Mesenchymal stem cell (in vitro differentiated cells and primary cell): ENCODE data around the gene ABCA12.

Source experiments
- DNase-seq: peaks from one replicate; pipeline ENCODE4 v3.0.0-alpha.2; 2013
- H2AFZ ChIP-seq: one replicate; pipeline ENCODE4 v1.6.1; 2013; ENCODE audit warnings: low read depth, mild to moderate bottlenecking, control low read depth, inconsistent platforms, low read length, moderate library complexity
- H2AK5ac ChIP-seq: 2 replicates; pipeline ENCODE4 v1.6.1; 2013; ENCODE audit warnings: low read length, moderate library complexity, mild to moderate bottlenecking, inconsistent platforms; ENCODE audit not compliant: severe bottlenecking
- H2BK120ac ChIP-seq: one replicate; pipeline ENCODE4 v1.6.1; 2013; ENCODE audit warnings: low read depth, mild to moderate bottlenecking, inconsistent platforms, low read length, moderate library complexity
- H2BK12ac ChIP-seq, 2 experiments: one replicate each; pipeline ENCODE4 v1.6.1; 2013; ENCODE audit warnings: inconsistent platforms in 2 of 2, low read length in 2 of 2, mild to moderate bottlenecking in 2 of 2, moderate library complexity in 2 of 2, control low read depth in 1 of 2
- H2BK15ac ChIP-seq: one replicate; pipeline ENCODE4 v1.6.1; 2013; ENCODE audit warnings: mild to moderate bottlenecking, low read depth, inconsistent platforms; ENCODE audit not compliant: poor library complexity, severe bottlenecking
- H2BK5ac ChIP-seq: 2 replicates; pipeline ENCODE4 v1.6.1; 2013; ENCODE audit warnings: low read depth, mild to moderate bottlenecking, low read length, control low read depth, inconsistent platforms; ENCODE audit not compliant: poor library complexity, severe bottlenecking
- H3K14ac ChIP-seq, 2 experiments: one replicate each; pipeline ENCODE4 v1.6.1; 2013; ENCODE audit warnings: inconsistent platforms in 2 of 2, low read length in 2 of 2, control low read depth in 1 of 2, mild to moderate bottlenecking in 1 of 2, moderate library complexity in 1 of 2
- H3K18ac ChIP-seq, 2 experiments: one replicate each; pipeline ENCODE4 v1.6.1; 2013; ENCODE audit warnings: inconsistent platforms in 2 of 2, low read length in 2 of 2, control low read depth in 1 of 2, low read depth in 1 of 2, mild to moderate bottlenecking in 1 of 2
- H3K23ac ChIP-seq, 2 experiments: one replicate each; pipeline ENCODE4 v1.6.1; 2013; ENCODE audit warnings: inconsistent platforms in 2 of 2, low read length in 2 of 2, mild to moderate bottlenecking in 2 of 2, moderate library complexity in 2 of 2, control low read depth in 1 of 2
- H3K27ac ChIP-seq: 2 replicates; pipeline ENCODE4 v1.5.1; 2013; ENCODE audit warnings: mild to moderate bottlenecking, moderate library complexity, low read length, control low read depth, inconsistent platforms; ENCODE audit not compliant: poor library complexity, severe bottlenecking
- H3K27me3 ChIP-seq, 2 experiments: 2 replicates each; pipeline versions ENCODE4 v1.6.1 to v1.7.0; 2013; ENCODE audit warnings: low read length in 2 of 2, mild to moderate bottlenecking in 2 of 2, moderate library complexity in 2 of 2, control low read depth in 1 of 2, inconsistent platforms in 1 of 2; ENCODE audit not compliant: control insufficient read depth in 1 of 2, insufficient read depth in 1 of 2
- H3K36me3 ChIP-seq, 2 experiments: 2 replicates each; pipeline versions ENCODE4 v1.6.1 to v1.7.0; 2013; ENCODE audit warnings: low read length in 2 of 2, control low read depth in 1 of 2, inconsistent platforms in 1 of 2, low read depth in 1 of 2, mild to moderate bottlenecking in 1 of 2; ENCODE audit not compliant: insufficient read depth in 2 of 2, control insufficient read depth in 1 of 2
- H3K4ac ChIP-seq, 2 experiments: one replicate each; pipeline ENCODE4 v1.6.1; 2013; ENCODE audit warnings: inconsistent platforms in 2 of 2, low read length in 2 of 2, mild to moderate bottlenecking in 2 of 2, moderate library complexity in 2 of 2, control low read depth in 1 of 2, low read depth in 1 of 2
- H3K4me1 ChIP-seq: 2 replicates; pipeline ENCODE4 v1.6.1; 2013; ENCODE audit warnings: low read depth, low read length, control low read depth; ENCODE audit not compliant: control insufficient read depth, insufficient read depth
- H3K4me2 ChIP-seq: 2 replicates; pipeline ENCODE4 v1.6.1; 2013; ENCODE audit warnings: low read length, mild to moderate bottlenecking, inconsistent platforms; ENCODE audit not compliant: poor library complexity, severe bottlenecking
- H3K4me3 ChIP-seq, 2 experiments: 2 replicates each; pipeline versions ENCODE4 v1.5.1 to v1.7.0; 2013; ENCODE audit warnings: low read length in 2 of 2, mild to moderate bottlenecking in 2 of 2, control low read depth in 1 of 2, low read depth in 1 of 2; ENCODE audit not compliant: insufficient read depth in 1 of 2
- H3K79me1 ChIP-seq: replicated peaks from 2 replicates; pipeline ENCODE4 v1.6.1; 2013; ENCODE audit warnings: mild to moderate bottlenecking, control low read depth, low read length, inconsistent platforms; ENCODE audit not compliant: poor library complexity, severe bottlenecking
- H3K9ac ChIP-seq: 2 replicates; pipeline ENCODE4 v1.7.0; 2013; ENCODE audit warnings: mild to moderate bottlenecking, low read length, moderate library complexity
- H3K9me3 ChIP-seq: 2 replicates; pipeline ENCODE4 v1.7.0; 2013; ENCODE audit warnings: mild to moderate bottlenecking, low read length; ENCODE audit not compliant: control insufficient read depth
- H4K8ac ChIP-seq: one replicate; pipeline ENCODE4 v1.6.1; 2013; ENCODE audit warnings: inconsistent platforms, mild to moderate bottlenecking, low read length, moderate library complexity
- H4K91ac ChIP-seq: one replicate; pipeline ENCODE4 v1.6.1; 2013; ENCODE audit warnings: mild to moderate bottlenecking, low read length, inconsistent platforms
- WGBS: methylation state at CpG from one replicate; pipeline ENCODE4 v1.1.7; 2013; ENCODE audit warnings: mixed read lengths; 5-methylcytosine and 5-hydroxymethylcytosine counted together

ABCA12 gene

GRCh38 chr2:215104226-215104625, 34.2 kb downstream of the ABCA12 start:
- no peak overlapping the region for H3K23ac ChIP-seq
- H3K27me3 ChIP-seq: no peaks in the 10 kb centered on the region
- no peak overlapping the region for H4K91ac ChIP-seq
- no peak overlapping the region for H2BK15ac ChIP-seq
- H3K36me3 ChIP-seq: no peaks in the 10 kb centered on the region
- H2BK5ac ChIP-seq: no peak overlapping the region
- no peak overlapping the region for H2AK5ac ChIP-seq
- H3K14ac ChIP-seq: no peak overlapping the region
- H3K79me1 ChIP-seq: no peaks in the 10 kb centered on the region
- H3K4me1 ChIP-seq: no peaks in the 10 kb centered on the region
- H3K9me3 ChIP-seq: no peaks in the 10 kb centered on the region
- H2BK120ac ChIP-seq: no peak overlapping the region
- H3K4me2 ChIP-seq: no peak overlapping the region
- no peak overlapping the region for H2BK12ac ChIP-seq
- no peak overlapping the region for H3K4me3 ChIP-seq
- H3K27ac ChIP-seq: no peak overlapping the region
- H3K18ac ChIP-seq: no peak overlapping the region
- H4K8ac ChIP-seq: no peak overlapping the region
- H2AFZ ChIP-seq: no peak overlapping the region
- no peak for DNase-seq
- WGBS: 76% methylated on average over 3 of the region's 4 CpGs
- H3K9ac ChIP-seq: no peak overlapping the region
- H3K4ac ChIP-seq: no peak overlapping the region

- Histone ChIP-seq H3K9me3 (peaks cover 11% of the 10 kb centered on the region), H2BK15ac (no peak overlapping the region), H3K27ac (no peak overlapping the region), H4K8ac (no peak overlapping the region), H3K14ac (no peak overlapping the region), H2BK5ac (no peak overlapping the region), H3K4me2 (no peak overlapping the region), H3K36me3 (no peaks in the 10 kb centered on the region), H3K4ac (no peak overlapping the region), H3K18ac (no peak overlapping the region), H3K27me3 (no peaks in the 10 kb centered on the region), H3K23ac (no peak overlapping the region), H3K4me1 (no peaks in the 10 kb centered on the region), H2AK5ac (no peak overlapping the region), H2AFZ (no peak overlapping the region), H3K9ac (no peak overlapping the region), H4K91ac (no peak overlapping the region), H2BK12ac (no peak overlapping the region), H2BK120ac (no peak overlapping the region), H3K79me1 (no peaks in the 10 kb centered on the region), H3K4me3 (no peak overlapping the region)
- no peak for DNase-seq
- 93% methylated on average over 6 of the region's 6 CpGs for WGBS
These were observed 39.6 kb downstream of the ABCA12 start for GRCh38 chr2:215098875-215099274.

- no peaks in the 10 kb centered on the region for H3K36me3 ChIP-seq
- no peak overlapping the region for H2BK12ac ChIP-seq
- no peak overlapping the region for H3K4ac ChIP-seq
- H3K79me1 ChIP-seq: no peaks in the 10 kb centered on the region
- H3K14ac ChIP-seq: no peak overlapping the region
- no peaks in the 10 kb centered on the region for H3K27me3 ChIP-seq
- no peak overlapping the region for H2BK5ac ChIP-seq
- H3K4me3 ChIP-seq: no peak overlapping the region
- no peak overlapping the region for H3K27ac ChIP-seq
- no peak overlapping the region for H4K91ac ChIP-seq
- H2BK15ac ChIP-seq: no peak overlapping the region
- H3K9me3 ChIP-seq: no peaks in the 10 kb centered on the region
- no peak overlapping the region for H4K8ac ChIP-seq
- no peak overlapping the region for H2BK120ac ChIP-seq
- no peak overlapping the region for H3K9ac ChIP-seq
- H2AFZ ChIP-seq: no peak overlapping the region
- no peak overlapping the region for H3K4me2 ChIP-seq
- H3K4me1 ChIP-seq: no peaks in the 10 kb centered on the region
- no peak for DNase-seq
- WGBS: 91% methylated on average over 3 of the region's 5 CpGs
- H3K18ac ChIP-seq: no peak overlapping the region
- no peak overlapping the region for H3K23ac ChIP-seq
- no peak overlapping the region for H2AK5ac ChIP-seq
These were observed 54.3 kb downstream of the ABCA12 start for GRCh38 chr2:215084080-215084479.

DNA sequence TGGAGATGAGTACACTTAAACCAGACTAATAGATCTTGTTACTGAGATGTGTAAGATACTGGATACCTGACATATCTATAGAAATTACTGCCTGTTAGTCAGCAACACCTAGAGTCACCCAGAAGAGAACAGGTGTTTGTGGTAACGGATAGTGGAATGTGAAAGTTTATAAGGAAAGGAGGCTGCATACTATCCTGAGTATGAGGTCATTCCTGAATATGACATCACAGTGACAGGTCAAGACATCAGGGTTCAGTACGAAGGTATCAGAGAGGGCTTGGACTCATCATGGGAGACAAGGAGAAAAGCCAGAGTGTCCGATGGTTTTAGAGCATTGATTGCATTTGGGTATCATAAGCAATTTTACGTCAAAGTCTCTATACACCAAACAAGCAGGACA, 55.3 kb downstream of the ABCA12 start:
- Histone ChIP-seq H3K79me1 (no peaks in the 10 kb centered on the region), H3K27me3 (no peaks in the 10 kb centered on the region), H3K4ac (no peak overlapping the region), H3K23ac (no peak overlapping the region), H3K4me1 (no peaks in the 10 kb centered on the region), H2BK120ac (no peak overlapping the region), H4K8ac (no peak overlapping the region), H3K36me3 (no peaks in the 10 kb centered on the region), H3K9me3 (no peaks in the 10 kb centered on the region), H3K14ac (no peak overlapping the region), H2AFZ (no peak overlapping the region), H2BK15ac (no peak overlapping the region), H3K4me3 (no peak overlapping the region), H2AK5ac (no peak overlapping the region), H3K9ac (no peak overlapping the region), H3K27ac (no peak overlapping the region), H2BK5ac (no peak overlapping the region), H4K91ac (no peak overlapping the region), H2BK12ac (no peak overlapping the region), H3K18ac (no peak overlapping the region), H3K4me2 (no peak overlapping the region)
- no peak for DNase-seq
- 93% methylated on average over 2 of the region's 4 CpGs for WGBS
